Esophagus squamous epithelium (tissue), 5 donors: ENCODE measurements around the gene CCDC175. TPM values are rescaled to one million over a fixed set of nuclear protein-coding genes. Genes with fewer than 3 reads are reported as not detected.

ENCODE experiments used
- DNase-seq: peaks from one replicate; lab custom pipeline; 2025; lab: John Stamatoyannopoulos, UW
- H3K27ac ChIP-seq, 4 donors: fragments of 200-600 bp; sonication (generic); one replicate each; pipeline ENCODE4 v1.5.1; 2016 to 2019; ENCODE audit warnings: mild to moderate bottlenecking in 1 of 4
- H3K27me3 ChIP-seq, 4 donors: fragments of 200-600 bp; sonication (generic); 1 replicate in 3 of 4; 2 replicates in 1 of 4; pipeline versions ENCODE4 v1.5.1 to v1.6.0; 2017 to 2021; ENCODE audit warnings: antibody characterized with exemption in 1 of 4
- H3K36me3 ChIP-seq, 3 donors: fragments of 200-600 bp; sonication (generic); one replicate each; pipeline ENCODE4 v1.5.1; 2016 to 2019
- H3K4me1 ChIP-seq, 3 donors: fragments of 200-600 bp; sonication (generic); one replicate each; pipeline ENCODE4 v1.5.1; 2017 to 2019
- H3K4me3 ChIP-seq, 4 donors: fragments of 200-600 bp; sonication (generic); 1 replicate in 3 of 4; 2 replicates in 1 of 4; pipeline ENCODE4 v1.5.1; 2016 to 2019; ENCODE audit warnings: mild to moderate bottlenecking in 2 of 4, moderate library complexity in 1 of 4
- H3K9me3 ChIP-seq, 3 donors: fragments of 200-600 bp; sonication (generic); one replicate each; pipeline ENCODE4 v1.5.1; 2016 to 2019
- POLR2A ChIP-seq, 4 donors: fragments of 450-650 bp; IDR thresholded peaks; one replicate each; pipeline ENCODE4 v1.6.1; 2017; ENCODE audit warnings: antibody characterized with exemption in 4 of 4, mild to moderate bottlenecking in 4 of 4, moderate library complexity in 3 of 4
- WGBS, 2 donors: methylation state at CpG; one replicate each; pipeline ENCODE4 v1.1.5; 2018; 5-methylcytosine and 5-hydroxymethylcytosine counted together
- intact Hi-C: fragments of 100-400 bp; cut with DNase I; formaldehyde crosslinking; loops from one replicate; pipeline ENCODE4 v1.15.0; 2022
- total RNA-seq, 4 donors: library from RNA; depleted of rRNA; stranded (reverse); fragments of >200 nt; gene quantifications; one replicate each; pipeline ENCODE4 v1.1.0, GENCODE V29; 2016
- TF ChIP-seq, protein P1 (sequence below), 6 experiments: fragments of 450-650 bp in 4 of 6; fragments of 200-600 bp in 2 of 6; sonication (generic) in 2 of 6; IDR thresholded peaks; one replicate each; pipeline ENCODE4 v1.5.1; 2016 to 2019; ENCODE audit warnings: antibody characterized with exemption in 6 of 6, mild to moderate bottlenecking in 4 of 6, moderate library complexity in 4 of 6
- donor health status: DM: yes; HTN: yes; CAD: no.

The CCDC175 gene
- total RNA-seq, 4 donors from 2014 or later, result not detected

DNA sequence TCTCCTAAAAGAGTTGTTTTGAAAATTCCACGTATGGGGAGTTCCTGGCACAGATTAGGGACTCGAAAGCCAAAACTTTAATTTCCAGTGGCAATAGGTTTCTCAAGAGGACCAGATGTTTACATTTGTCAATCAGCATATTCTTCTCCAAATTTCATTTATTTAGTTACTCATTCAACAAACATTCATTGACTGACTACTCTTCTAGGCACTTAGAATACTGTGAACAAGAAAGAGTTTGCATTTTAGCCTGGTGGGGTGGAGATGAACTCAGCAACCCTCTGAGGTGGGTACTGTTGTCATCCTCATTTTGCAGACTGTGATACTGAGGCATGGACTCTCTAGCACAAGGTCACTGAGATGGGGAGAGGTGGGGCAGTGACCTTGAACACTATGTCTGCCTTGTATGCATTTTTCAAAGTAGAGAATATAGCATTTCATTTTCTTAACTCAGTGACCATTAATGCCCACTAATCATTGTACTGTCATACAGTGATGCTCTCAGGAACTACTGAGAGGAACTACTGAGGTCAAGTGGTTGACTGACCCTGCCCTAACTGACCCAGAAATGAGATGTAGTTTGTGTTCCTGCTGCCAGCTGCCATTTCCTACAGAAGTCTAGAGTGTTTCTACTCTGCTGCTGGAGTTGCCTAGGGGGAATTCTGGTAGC is 94.6 kb downstream of the CCDC175 start:
- peaks cover 16 to 65% (median 43%) of the 10 kb centered on the region in 3 donors for H3K4me1 ChIP-seq
- peaks cover 0 to 14% (median 0%) of the 10 kb centered on the region in 3 donors for H3K36me3 ChIP-seq
- intact Hi-C loops, result no loop called here
- H3K27me3 ChIP-seq, result no peaks in the 10 kb centered on the region
- H3K4me3 ChIP-seq, result peak overlapping the region in 3 of 4 donors; percentile 58 to 93 (median 92)
- no peaks in the 10 kb centered on the region for H3K9me3 ChIP-seq
- no peak for TF ChIP-seq POLR2A (IDR thresholded peaks at IDR 0.05)
- TF ChIP-seq, protein P1, sequence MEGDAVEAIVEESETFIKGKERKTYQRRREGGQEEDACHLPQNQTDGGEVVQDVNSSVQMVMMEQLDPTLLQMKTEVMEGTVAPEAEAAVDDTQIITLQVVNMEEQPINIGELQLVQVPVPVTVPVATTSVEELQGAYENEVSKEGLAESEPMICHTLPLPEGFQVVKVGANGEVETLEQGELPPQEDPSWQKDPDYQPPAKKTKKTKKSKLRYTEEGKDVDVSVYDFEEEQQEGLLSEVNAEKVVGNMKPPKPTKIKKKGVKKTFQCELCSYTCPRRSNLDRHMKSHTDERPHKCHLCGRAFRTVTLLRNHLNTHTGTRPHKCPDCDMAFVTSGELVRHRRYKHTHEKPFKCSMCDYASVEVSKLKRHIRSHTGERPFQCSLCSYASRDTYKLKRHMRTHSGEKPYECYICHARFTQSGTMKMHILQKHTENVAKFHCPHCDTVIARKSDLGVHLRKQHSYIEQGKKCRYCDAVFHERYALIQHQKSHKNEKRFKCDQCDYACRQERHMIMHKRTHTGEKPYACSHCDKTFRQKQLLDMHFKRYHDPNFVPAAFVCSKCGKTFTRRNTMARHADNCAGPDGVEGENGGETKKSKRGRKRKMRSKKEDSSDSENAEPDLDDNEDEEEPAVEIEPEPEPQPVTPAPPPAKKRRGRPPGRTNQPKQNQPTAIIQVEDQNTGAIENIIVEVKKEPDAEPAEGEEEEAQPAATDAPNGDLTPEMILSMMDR (IDR thresholded peaks at IDR 0.05), result no peak
- DNase-seq, result no peak
- H3K27ac ChIP-seq, result peak overlapping the region; percentile 87 to 95 (median 94)
- 27 to 43% methylated on average over 2 of the region's 2 CpGs for WGBS, 2 donors

DNA sequence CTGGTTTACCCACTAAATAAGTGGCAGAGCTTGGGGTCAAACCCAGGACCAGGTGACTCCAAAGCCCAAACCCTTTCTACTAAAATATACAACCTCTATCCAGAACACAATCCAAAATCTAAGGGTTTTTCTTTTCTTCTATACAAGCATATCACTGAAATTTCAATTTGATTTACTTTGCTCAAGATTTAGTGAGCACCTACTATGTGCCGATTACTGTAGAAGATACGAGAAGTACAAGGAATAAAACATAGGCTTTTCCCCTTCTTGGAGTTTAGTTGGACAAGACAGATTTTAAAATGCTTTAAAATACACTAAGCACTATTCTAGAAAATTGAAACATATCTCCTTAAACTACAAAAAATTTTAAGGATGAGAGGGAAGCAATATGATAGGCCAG is 95.2 kb downstream of the CCDC175 start:
- no peak for TF ChIP-seq POLR2A (IDR thresholded peaks at IDR 0.05)
- TF ChIP-seq, protein P1 (IDR thresholded peaks at IDR 0.05), result no peak
- DNase-seq, result no peak
- peak overlapping the region in 2 of 4 donors; percentile 87 to 95 for H3K27ac ChIP-seq
- 91 to 98% methylated on average over 2 of the region's 2 CpGs for WGBS, 2 donors
- no peaks in the 10 kb centered on the region for H3K27me3 ChIP-seq
- no peak overlapping the region for H3K4me3 ChIP-seq
- intact Hi-C loops, result no loop called here
- no peaks in the 10 kb centered on the region for H3K9me3 ChIP-seq
- peaks cover 0 to 20% (median 0%) of the 10 kb centered on the region in 3 donors for H3K36me3 ChIP-seq
- H3K4me1 ChIP-seq, result peaks cover 16 to 59% (median 39%) of the 10 kb centered on the region in 3 donors

DNA sequence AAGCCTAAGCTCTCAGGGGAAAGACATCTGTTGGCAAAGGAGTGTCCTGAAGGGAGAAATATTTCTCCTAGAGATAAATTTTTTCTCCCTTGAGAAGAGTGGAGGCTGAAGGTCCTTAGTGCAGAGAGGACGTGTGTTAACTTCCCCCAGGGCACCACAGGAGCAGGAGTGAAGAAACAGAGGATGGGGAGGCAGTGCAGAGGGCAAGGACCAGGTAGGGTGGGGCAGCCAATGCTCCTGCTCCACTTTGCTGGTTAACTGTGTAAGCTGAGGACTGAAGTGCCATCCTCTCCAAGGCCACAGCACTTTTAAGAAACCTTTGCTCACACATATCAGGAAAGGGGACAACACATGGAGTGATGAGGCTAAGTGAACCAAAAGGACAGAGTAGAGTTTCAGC is 96.4 kb downstream of the CCDC175 start:
- H3K27me3 ChIP-seq, result no peaks in the 10 kb centered on the region
- no peak for TF ChIP-seq POLR2A (IDR thresholded peaks at IDR 0.05)
- TF ChIP-seq, protein P1 (IDR thresholded peaks at IDR 0.05), result no peak
- H3K4me1 ChIP-seq, result peaks cover 12 to 46% (median 26%) of the 10 kb centered on the region in 3 donors
- peaks cover 0 to 33% (median 0%) of the 10 kb centered on the region in 3 donors for H3K36me3 ChIP-seq
- intact Hi-C loops, result no loop called here
- no peaks in the 10 kb centered on the region for H3K9me3 ChIP-seq
- WGBS, 2 donors, result 0 to 25% methylated on average over 1 of the region's 1 CpG
- peak overlapping the region in 2 of 4 donors; percentile 20 to 36 for H3K27ac ChIP-seq
- H3K4me3 ChIP-seq, result no peak overlapping the region
- no peak for DNase-seq

DNA sequence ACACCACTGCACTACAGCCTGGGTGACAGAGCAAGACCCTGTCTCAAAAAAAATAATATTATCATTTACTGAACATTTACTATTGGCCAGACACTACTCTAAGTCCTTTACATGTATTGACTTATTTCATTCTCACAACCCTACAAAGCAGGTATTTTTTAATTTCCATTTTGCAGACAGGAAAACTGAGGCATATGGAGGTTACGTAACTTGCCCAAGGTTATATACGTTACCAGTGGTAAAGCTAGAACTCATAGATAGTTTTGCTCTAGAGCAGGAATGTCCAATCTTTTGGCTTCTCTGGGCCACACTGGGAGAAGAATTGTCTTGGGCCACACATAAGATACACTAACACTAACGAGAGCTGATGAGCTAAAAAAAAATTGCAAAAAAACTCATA is 98.1 kb downstream of the CCDC175 start:
- TF ChIP-seq, protein P1 (IDR thresholded peaks at IDR 0.05), result no peak
- no peak for TF ChIP-seq POLR2A (IDR thresholded peaks at IDR 0.05)
- Histone ChIP-seq H3K36me3 (peaks cover 0 to 45% (median 0%) of the 10 kb centered on the region in 3 donors), H3K4me3 (no peak overlapping the region), H3K27ac (no peak overlapping the region), H3K27me3 (no peaks in the 10 kb centered on the region), H3K4me1 (peaks cover 12 to 42% (median 26%) of the 10 kb centered on the region in 3 donors), H3K9me3 (no peaks in the 10 kb centered on the region)
- 95 to 98% methylated on average over 3 of the region's 3 CpGs for WGBS, 2 donors
- intact Hi-C loops, result no loop called here
- no peak for DNase-seq

DNA sequence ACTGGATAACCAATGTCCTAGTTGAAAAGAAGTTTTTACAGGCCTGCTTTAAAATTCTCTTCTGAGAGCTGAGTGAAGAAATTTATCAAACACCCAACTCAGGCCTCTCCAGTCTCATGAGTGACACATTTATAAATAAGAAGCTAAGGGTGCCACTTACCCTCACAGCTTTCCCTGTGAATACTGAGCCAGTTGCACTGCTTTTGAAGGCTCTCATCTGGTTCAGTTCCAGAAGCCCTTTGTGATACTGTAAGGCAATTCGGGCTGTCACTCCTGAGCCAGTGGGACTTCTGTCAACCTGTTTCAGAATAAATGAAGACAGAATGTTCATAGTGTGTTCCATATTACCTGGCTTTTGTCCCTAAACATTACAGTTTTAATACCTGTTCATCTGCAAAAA is 100.9 kb downstream of the CCDC175 start:
- Histone ChIP-seq H3K27ac (no peak overlapping the region), H3K27me3 (no peaks in the 10 kb centered on the region), H3K4me3 (no peak overlapping the region), H3K36me3 (peaks cover 0 to 71% (median 0%) of the 10 kb centered on the region in 3 donors), H3K4me1 (peaks cover 0 to 13% (median 6%) of the 10 kb centered on the region in 3 donors), H3K9me3 (no peaks in the 10 kb centered on the region)
- TF ChIP-seq, protein P1 (IDR thresholded peaks at IDR 0.05), result no peak
- no peak for TF ChIP-seq POLR2A (IDR thresholded peaks at IDR 0.05)
- intact Hi-C loops, result no loop called here
- WGBS, 2 donors, result 88 to 90% methylated on average over 1 of the region's 1 CpG
- no peak for DNase-seq
